HG03520 (cell line): ENCODE measurements around the gene FMNL3.

Source experiments
- ATAC-seq: cut with Tn5 transposase; IDR thresholded peaks from one replicate; pipeline ENCODE4 v1.9.1; 2021; ENCODE audit warnings: mild to moderate bottlenecking, moderate library complexity; ENCODE audit not compliant: unreplicated experiment

The FMNL3 gene

DNA sequence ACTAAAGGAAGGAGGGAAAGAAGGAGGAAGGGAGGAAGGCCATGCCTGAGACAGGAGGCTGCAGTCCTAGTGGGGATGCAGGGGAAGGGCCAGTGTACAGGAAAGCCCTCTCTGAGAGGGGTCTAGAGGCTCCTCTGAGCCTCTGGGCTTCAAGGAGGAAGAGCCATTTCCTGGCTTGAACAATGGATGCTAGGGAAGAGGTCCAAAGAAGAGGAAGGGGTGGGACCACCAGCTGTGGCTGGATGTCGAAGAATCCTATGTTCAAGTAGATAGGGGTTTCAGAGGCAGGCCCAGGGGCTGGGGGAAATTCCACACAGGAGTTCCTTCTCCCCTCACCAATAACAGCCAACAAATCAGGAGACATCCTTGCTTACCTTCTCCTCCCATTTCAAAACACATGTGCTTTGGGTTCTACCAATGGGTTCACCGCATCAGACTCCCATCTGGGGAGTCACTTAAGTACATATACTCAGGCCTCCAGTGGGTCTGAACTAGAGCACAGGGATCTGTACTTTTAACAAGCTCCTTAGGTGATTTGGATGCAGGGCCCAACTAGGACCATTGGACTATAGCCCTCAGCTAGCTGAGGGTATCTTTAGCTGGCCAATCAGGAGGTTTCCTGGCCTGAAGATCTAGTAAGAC is 51.5 kb downstream of the FMNL3 start:
- ATAC-seq: no peak

DNA sequence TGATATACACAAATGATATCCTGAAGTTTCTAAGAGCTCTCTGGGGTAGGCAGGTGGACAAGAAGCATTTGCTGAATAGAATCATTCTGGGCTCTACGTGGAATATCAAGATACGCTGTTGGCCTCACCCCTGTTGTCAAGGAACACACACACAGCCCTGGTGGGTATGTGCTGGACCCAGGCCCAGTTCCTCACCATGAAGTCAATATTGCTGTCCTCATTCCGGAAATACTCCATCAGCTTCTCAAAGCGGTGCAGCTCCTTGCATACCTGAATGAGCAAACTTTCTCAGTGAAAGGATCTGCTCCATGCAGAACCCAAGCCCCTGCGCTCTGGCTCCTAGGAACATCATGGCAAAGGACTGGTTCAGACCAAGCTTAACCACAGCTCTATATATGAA is 52.5 kb downstream of the FMNL3 start:
- ATAC-seq: no peak

DNA sequence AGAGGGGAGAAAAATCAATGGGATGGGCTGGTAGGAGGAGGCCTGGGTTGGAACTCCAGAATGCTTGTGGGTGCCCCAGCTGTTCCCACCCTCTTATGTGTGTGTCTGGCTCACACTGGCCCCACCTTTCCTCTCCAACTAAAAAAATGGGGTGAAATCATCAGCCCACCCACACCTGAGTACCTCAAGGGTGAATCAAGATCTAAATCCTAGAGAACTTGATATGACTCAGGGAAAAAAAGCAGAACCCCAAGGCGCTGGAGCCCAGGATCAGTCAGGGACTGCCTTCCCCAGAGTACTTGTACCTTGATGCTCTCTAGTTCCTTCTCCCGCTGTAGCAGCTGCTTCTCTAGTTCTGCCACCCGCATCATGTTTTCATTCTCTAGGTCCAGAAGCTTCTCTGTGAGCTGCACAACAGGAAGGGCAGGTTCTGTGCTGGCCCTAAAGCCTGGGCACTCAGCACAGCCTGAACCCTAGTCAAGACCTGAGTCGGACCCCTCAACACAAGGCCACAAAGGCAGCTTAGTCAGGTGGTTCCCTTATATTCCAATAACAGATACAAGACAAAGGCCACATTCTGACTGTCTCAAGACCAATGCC is 54.2 kb downstream of the FMNL3 start:
- ATAC-seq: no peak

DNA sequence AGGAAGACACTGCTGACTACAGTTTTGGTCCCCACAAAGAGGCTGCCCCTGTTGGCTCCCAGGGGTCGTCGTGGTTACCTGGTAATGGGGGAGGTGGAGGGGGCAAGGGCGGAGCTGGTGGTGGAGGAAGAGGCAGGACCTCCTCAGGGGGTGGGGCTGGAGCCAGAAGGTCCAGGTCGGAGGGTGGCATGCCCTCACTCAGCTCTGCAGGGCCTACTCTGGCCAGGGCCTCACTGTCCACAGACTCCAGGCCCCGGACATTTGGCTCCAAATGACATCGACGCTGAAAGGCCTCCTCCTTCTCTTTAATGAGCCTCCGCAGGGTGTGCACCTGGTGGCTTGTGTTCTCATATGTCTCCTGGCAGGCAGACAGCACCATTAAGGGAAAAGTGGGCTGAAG is 55.4 kb downstream of the FMNL3 start:
- ATAC-seq: no peak

DNA sequence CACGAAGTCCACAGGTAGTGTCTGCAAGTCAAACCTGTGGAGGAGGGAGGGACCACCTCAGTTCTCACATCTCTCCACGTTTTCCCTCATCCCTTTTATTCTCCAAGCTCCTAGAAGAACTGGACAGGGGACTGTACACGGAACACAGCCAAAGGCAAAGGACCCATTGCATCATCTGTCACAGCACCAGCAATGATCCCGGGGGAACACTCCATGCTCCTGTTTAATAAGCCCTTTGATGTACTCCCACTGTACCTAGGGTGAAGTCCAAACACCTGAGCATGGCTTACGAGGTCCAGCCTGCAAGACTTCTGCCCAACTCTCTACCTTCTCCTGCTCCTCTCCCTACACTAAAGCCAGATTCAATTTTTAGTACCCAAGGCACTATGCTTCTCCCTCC is 57.3 kb downstream of the FMNL3 start:
- ATAC-seq: no peak

GRCh38 chr12:49649445-49649844 is 57.8 kb downstream of the FMNL3 start:
- no peak for ATAC-seq

GRCh38 chr12:49648712-49649003 is 58.5 kb downstream of the FMNL3 start:
- no peak for ATAC-seq

DNA sequence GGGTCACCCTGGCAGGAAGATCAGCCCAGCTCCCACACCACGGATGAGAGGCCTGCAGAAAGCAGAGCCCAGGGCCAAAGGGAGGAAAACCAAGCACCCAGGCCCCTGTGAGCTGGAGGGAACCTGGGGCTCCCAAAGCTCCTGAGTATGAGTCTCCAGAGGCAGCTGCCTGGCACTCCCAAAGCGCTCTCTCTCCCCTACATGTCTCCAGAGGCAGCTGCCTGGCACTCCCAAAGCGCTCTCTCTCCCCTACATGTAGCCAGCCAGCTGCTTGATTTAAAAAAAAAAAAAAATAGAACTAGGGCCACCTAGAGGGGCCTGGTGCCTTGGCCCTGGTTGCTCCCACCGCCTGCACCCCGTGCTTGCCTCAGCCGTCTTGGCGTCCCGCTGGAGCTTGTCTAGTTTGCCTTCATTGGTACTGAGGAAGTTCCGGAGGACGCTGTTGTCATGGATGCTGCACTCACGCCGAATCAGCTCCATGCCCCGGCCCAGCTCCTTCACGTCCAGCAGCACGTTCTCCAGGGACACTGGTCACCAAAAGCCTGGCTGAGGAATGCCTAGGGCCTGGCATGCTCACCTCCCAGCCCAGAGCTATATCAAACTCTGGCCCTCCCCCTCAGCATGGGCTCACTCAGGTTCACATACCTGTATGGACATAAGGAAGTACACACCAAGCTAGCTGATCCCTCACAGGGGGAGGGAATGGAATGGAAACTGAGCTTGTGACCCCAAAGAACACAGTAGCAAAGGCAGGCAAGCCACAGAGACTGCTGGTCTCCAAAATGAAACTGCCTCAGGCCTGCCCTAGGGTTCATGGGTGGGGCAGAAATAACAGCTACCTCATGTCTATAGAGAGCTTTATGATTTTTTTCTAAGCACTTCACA is 59.1 kb downstream of the FMNL3 start:
- no peak for ATAC-seq

- ATAC-seq: no peak
Measured at GRCh38 chr12:49646871-49647654, 60.1 kb downstream of the FMNL3 start.

GRCh38 chr12:49646331-49646830 is 60.8 kb downstream of the FMNL3 start:
- no peak for ATAC-seq

- ATAC-seq: no peak
Measured at GRCh38 chr12:49645146-49646039, 61.8 kb downstream of the FMNL3 start.

DNA sequence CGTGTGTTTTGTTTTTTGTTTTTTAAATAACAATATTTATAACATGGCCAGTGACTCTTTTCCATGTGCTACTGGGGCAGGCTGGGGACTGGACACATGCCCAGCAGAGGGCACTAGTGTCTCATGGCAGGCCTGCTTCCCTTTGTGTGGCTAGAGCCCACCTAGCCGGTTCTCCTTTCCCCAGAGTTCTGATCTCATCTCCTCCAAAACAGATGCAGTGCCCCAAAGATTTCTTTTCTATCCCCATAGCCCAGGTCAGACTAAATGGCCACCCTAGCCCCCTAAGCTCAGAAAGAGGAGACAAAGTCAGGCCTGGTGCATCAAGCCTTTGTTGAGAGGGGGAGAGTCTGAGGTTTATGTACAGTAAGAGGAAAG is 62.6 kb downstream of the FMNL3 start:
- no peak for ATAC-seq

DNA sequence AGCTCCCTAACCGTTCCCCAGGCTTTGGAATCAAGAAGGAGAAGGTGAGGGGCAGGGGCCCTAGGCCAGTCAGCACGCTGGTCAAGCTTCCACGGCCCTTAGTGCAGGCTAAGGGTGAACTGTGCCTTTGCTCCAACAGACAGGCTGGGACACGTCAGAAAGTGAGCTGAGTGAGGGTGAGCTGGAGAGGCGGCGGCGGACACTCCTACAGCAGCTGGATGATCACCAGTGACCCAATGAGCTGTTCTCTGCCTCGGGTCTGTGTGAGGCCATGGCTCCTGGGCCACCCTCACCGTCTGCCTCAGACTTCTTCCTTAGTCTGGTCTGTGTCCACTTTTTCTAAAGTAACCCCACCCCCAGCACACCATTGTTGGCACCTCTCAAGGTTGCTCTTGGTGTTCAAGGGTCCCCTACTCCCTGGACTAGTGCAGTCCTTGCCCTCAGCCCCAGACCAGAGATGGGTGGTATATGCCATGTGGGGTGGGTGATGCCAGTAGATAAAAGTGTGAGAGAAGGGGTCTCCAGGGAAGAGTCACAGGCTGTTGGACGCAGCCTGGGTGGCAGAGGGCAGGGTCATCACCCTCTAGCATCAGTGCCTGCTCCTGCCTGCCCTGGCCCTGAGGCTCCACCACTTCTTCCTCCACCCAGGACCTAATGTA is 63.1 kb downstream of the FMNL3 start:
- ATAC-seq: no peak

GRCh38 chr12:49643135-49643534 is 64.1 kb downstream of the FMNL3 start:
- no peak for ATAC-seq

- ATAC-seq: no peak
Measured at GRCh38 chr12:49642370-49642802, 64.8 kb downstream of the FMNL3 start.

- ATAC-seq: no peak
Measured at GRCh38 chr12:49641748-49642369, 65.3 kb downstream of the FMNL3 start.

DNA sequence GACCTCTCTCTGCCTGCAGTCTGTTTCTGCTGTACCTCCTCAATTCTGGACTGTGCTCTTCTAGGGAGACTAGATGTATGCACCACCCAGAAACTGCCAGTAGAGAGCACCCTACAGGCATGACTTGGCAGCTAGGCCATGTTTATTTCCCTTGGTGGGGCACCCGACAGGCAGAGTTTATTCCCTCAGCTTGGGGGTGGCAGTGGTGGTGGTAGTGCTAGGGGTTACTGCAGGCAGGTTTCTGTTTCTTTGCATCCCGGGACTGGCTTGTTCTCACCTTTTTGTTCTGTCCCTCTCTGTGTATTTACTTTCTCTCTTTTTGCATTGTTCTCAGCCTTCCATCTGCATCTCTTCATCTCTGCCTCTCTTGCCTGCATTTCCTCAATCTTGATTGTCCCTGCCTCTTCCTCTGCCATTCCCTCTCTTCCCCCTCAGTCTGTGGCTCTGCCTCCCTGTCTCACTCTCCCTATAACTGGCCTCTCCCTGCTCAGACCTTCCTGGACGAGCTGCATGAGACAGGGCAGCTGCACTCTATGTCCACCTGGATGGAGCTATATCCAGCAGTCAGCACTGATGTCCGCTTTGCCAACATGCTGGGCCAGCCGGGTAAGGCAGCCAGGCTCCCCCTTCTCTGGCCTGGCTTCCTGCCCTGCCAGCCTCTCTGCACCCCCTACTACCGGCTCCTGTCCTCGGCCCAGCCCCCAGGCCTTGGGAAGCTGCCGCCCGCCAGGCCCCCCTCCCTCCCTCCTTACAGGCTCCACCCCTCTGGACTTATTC is 70.0 kb downstream of the FMNL3 start:
- no peak for ATAC-seq

GRCh38 chr12:49636574-49636973 is 70.6 kb downstream of the FMNL3 start:
- ATAC-seq: no peak

GRCh38 chr12:49635656-49636055 is 71.5 kb downstream of the FMNL3 start:
- no peak for ATAC-seq
